Urothelium cell line (cell line): ENCODE data around the gene ERCC3.
"Not testable (repeated sequence)": the region's sequence is repeated elsewhere in the genome, so short reads cannot be mapped to it uniquely, and the experiment has no call there.

ENCODE experiments used
- DNase-seq: peaks from one replicate; pipeline ENCODE4 v3.0.0; 2011; ENCODE audit warnings: low spot score, mixed read lengths
- FAIRE-seq: peaks from 2 replicates; lab custom pipeline; 2011; peaks lifted over from hg19 to GRCh38; lab: Jason Lieb, UNC

ERCC3 gene

GRCh38 chr2:127280693-127281092 lies 13.3 kb downstream of the ERCC3 start:
- DNase-seq (no peak), FAIRE-seq (no peak)

- no peak for FAIRE-seq
Measured at GRCh38 chr2:127279781-127280180, 14.2 kb downstream of the ERCC3 start.

GRCh38 chr2:127278959-127279358 lies 15.0 kb downstream of the ERCC3 start:
- no peak for FAIRE-seq
- DNase-seq: no peak

More at GRCh38 chr2:127279781-127280180, 14.2 kb downstream of the ERCC3 start:
- DNase-seq: no peak

- FAIRE-seq (no peak), DNase-seq (no peak)
Measured at GRCh38 chr2:127277028-127277427, 16.9 kb downstream of the ERCC3 start.

- FAIRE-seq (no peak), DNase-seq (no peak)
Measured at GRCh38 chr2:127275789-127276188, 18.2 kb downstream of the ERCC3 start.

GRCh38 chr2:127275356-127275755 lies 18.6 kb downstream of the ERCC3 start:
- FAIRE-seq: no peak

GRCh38 chr2:127270663-127271062 lies 23.3 kb downstream of the ERCC3 start:
- FAIRE-seq (no peak), DNase-seq (no peak)

More at GRCh38 chr2:127275356-127275755, 18.6 kb downstream of the ERCC3 start:
- no peak for DNase-seq

GRCh38 chr2:127261804-127262406 lies 32.0 kb downstream of the ERCC3 start:
- FAIRE-seq (no peak), DNase-seq (no peak)

GRCh38 chr2:127259355-127259754 lies 34.6 kb downstream of the ERCC3 start:
- FAIRE-seq (no peak), DNase-seq (no peak)

- DNase-seq (no peak), FAIRE-seq (no peak)
Measured at GRCh38 chr2:127256866-127257265, 37.1 kb downstream of the ERCC3 start.

- FAIRE-seq (no peak), DNase-seq (no peak)
Measured at GRCh38 chr2:127256381-127256780, 37.6 kb downstream of the ERCC3 start.

- FAIRE-seq (no peak), DNase-seq (no peak)
Measured at GRCh38 chr2:127255721-127256120, 38.2 kb downstream of the ERCC3 start.

GRCh38 chr2:127255146-127255545 lies 38.8 kb downstream of the ERCC3 start:
- peak; percentile 40 for DNase-seq

GRCh38 chr2:127254386-127254981 lies 39.5 kb downstream of the ERCC3 start:
- DNase-seq: peak; percentile 86
- FAIRE-seq: peak; percentile 73

More at GRCh38 chr2:127255146-127255545, 38.8 kb downstream of the ERCC3 start:
- FAIRE-seq: no peak

GRCh38 chr2:127241184-127241583 lies 52.8 kb downstream of the ERCC3 start:
- DNase-seq, FAIRE-seq: not testable (repeated sequence)

GRCh38 chr2:127239395-127239794 lies 54.5 kb downstream of the ERCC3 start:
- no peak for FAIRE-seq
- no peak for DNase-seq

- not testable (repeated sequence) for FAIRE-seq, DNase-seq
Measured at GRCh38 chr2:127237768-127238167, 56.2 kb downstream of the ERCC3 start.

GRCh38 chr2:127235082-127235702 lies 58.8 kb downstream of the ERCC3 start:
- FAIRE-seq (no peak), DNase-seq (no peak)

- no peak for FAIRE-seq
Measured at GRCh38 chr2:127233710-127234109, 60.2 kb downstream of the ERCC3 start.

GRCh38 chr2:127231130-127231865 lies 62.6 kb downstream of the ERCC3 start:
- DNase-seq (no peak), FAIRE-seq (no peak)

More at GRCh38 chr2:127233710-127234109, 60.2 kb downstream of the ERCC3 start:
- DNase-seq: no peak

- FAIRE-seq (no peak), DNase-seq (no peak)
Measured at GRCh38 chr2:127229555-127229954, 64.4 kb downstream of the ERCC3 start.
